GM12878 (cell line): ENCODE results near the gene GRK6. TPM values are rescaled to one million over a fixed set of nuclear protein-coding genes. Genes with fewer than 3 reads are reported as not detected.

Experiments used
- ATAC-seq: fragments of 200-7000 bp; cut with Tn5 transposase; 3 replicates; pipeline ENCODE4 v1.9.1; 2020; ENCODE audit warnings: mild to moderate bottlenecking, moderate library complexity
- BruUV-seq: library from RNA; stranded (reverse); fragments of 400-500 nt; replicated peaks from 2 replicates; lab custom pipeline; 2021; lab: Mats Ljungman, UMichigan
- CTCF ChIA-PET: fragments of 300-600 bp; sonication (Branson Sonifier 250); formaldehyde crosslinking; extraction: SDS; loops from one replicate; lab custom pipeline; 2021; ENCODE audit warnings: inconsistent platforms; lab: Yijun Ruan, JAX
- POLR2A ChIA-PET: fragments of 350-600 bp; formaldehyde crosslinking; extraction: SDS; loops from one replicate; lab custom pipeline; 2021; ENCODE audit warnings: inconsistent platforms; lab: Charles Lee
- RAD21 ChIA-PET: fragments of 300-600 bp; sonication (Branson Sonifier 250); formaldehyde crosslinking; loops from one replicate; lab custom pipeline; 2023; ENCODE audit warnings: antibody characterized with exemption; ENCODE audit not compliant: unreplicated experiment; lab: Charles Lee
- SMC1A ChIA-PET: fragments of 300-600 bp; sonication (Branson Sonifier 250); formaldehyde crosslinking; loops from one replicate; lab custom pipeline; 2023; ENCODE audit not compliant: unreplicated experiment, uncharacterized antibody; lab: Charles Lee
- DNase-seq: peaks from one replicate; pipeline ENCODE4 v3.0.0-alpha.2; 2011; ENCODE audit warnings: low read depth, low spot score
- FAIRE-seq: peaks from 3 replicates; lab custom pipeline; 2011; peaks lifted over from hg19 to GRCh38; lab: Jason Lieb, UNC
- H2AFZ ChIP-seq: 2 replicates; pipeline ENCODE4 v1.6.0; 2011; ENCODE audit warnings: low read depth, low read length, control low read depth; ENCODE audit not compliant: control insufficient read depth
- H3K27ac ChIP-seq: 2 replicates; pipeline ENCODE4 v1.5.1; 2011; ENCODE audit warnings: control low read depth; ENCODE audit not compliant: control insufficient read depth, insufficient read depth
- H3K27me3 ChIP-seq, 2 experiments: replicated peaks in 1 of 2; 2 replicates each; pipeline versions ENCODE4 v1.6.0 to v1.6.1; 2011; ENCODE audit warnings: low read length in 1 of 2; ENCODE audit not compliant: control insufficient read depth in 2 of 2, insufficient read depth in 2 of 2
- H3K36me3 ChIP-seq, 2 experiments: 2 replicates each; pipeline ENCODE4 v1.5.1; 2011; ENCODE audit warnings: low read length in 1 of 2; ENCODE audit not compliant: control insufficient read depth in 2 of 2, insufficient read depth in 2 of 2
- H3K4me1 ChIP-seq: 2 replicates; pipeline ENCODE4 v1.6.1; 2011; ENCODE audit warnings: mild to moderate bottlenecking, low read length, moderate library complexity, mixed read lengths; ENCODE audit not compliant: control insufficient read depth, insufficient read depth
- H3K4me2 ChIP-seq: 2 replicates; pipeline ENCODE4 v1.6.0; 2011; ENCODE audit warnings: control low read depth; ENCODE audit not compliant: control insufficient read depth, insufficient read depth
- H3K4me3 ChIP-seq: fragments of 200-600 bp; sonication (generic); 2 replicates; pipeline ENCODE4 v1.5.1; 2016
- H3K79me2 ChIP-seq: 2 replicates; pipeline ENCODE4 v1.6.0; 2011; ENCODE audit warnings: low read length; ENCODE audit not compliant: control insufficient read depth, insufficient read depth
- H3K9ac ChIP-seq: 2 replicates; pipeline ENCODE4 v1.8.0; 2011; ENCODE audit warnings: low read length, control low read depth, mixed read lengths; ENCODE audit not compliant: control insufficient read depth, insufficient read depth
- H3K9me3 ChIP-seq: replicated peaks from 3 replicates; pipeline ENCODE4 v1.5.1; 2011; ENCODE audit warnings: mild to moderate bottlenecking, low read length; ENCODE audit not compliant: control insufficient read depth, insufficient read depth
- H4K20me1 ChIP-seq: 2 replicates; pipeline ENCODE4 v1.6.0; 2011; ENCODE audit not compliant: control insufficient read depth, insufficient read depth
- CBFB ChIP-seq: IDR thresholded peaks from 2 replicates; pipeline ENCODE4 v1.6.1; 2016; ENCODE audit warnings: antibody characterized with exemption, low read depth
- EGR1 ChIP-seq, 2 experiments: IDR thresholded peaks; 1 replicate in 1 of 2; 2 replicates in 1 of 2; pipeline ENCODE4 v1.6.1; 2011 to 2012; ENCODE audit warnings: low read depth in 2 of 2, low read length in 2 of 2, borderline replicate concordance in 1 of 2, mild to moderate bottlenecking in 1 of 2, moderate library complexity in 1 of 2
- ESRRA ChIP-seq: IDR thresholded peaks from 2 replicates; pipeline ENCODE4 v1.6.1; 2012; ENCODE audit warnings: mild to moderate bottlenecking, low read length, improper control_type of control experiment
- ETV6 ChIP-seq, 2 experiments: fragments of 450-650 bp in 1 of 2; IDR thresholded peaks in 1 of 2; conservative IDR thresholded peaks in 1 of 2; 2 replicates each; pipeline ENCODE4 v1.6.1; 2014; ENCODE audit warnings: antibody characterized with exemption in 1 of 2, borderline replicate concordance in 1 of 2, low read depth in 1 of 2, mild to moderate bottlenecking in 1 of 2, moderate library complexity in 1 of 2
- EZH2 ChIP-seq: IDR thresholded peaks from 2 replicates; pipeline ENCODE4 v1.6.1; 2012; ENCODE audit warnings: low read depth, mild to moderate bottlenecking, control low read depth, inconsistent platforms, low read length, borderline replicate concordance; ENCODE audit not compliant: control insufficient read depth
- FOXK2 ChIP-seq: fragments of 450-650 bp; IDR thresholded peaks from 2 replicates; pipeline ENCODE4 v1.6.1; 2017; ENCODE audit warnings: mild to moderate bottlenecking, moderate library complexity
- FOXM1 ChIP-seq: IDR thresholded peaks from 2 replicates; pipeline ENCODE4 v1.6.1; 2012; ENCODE audit warnings: low read depth, mild to moderate bottlenecking, inconsistent platforms, low read length, moderate library complexity
- GATAD2B ChIP-seq: fragments of 450-650 bp; conservative IDR thresholded peaks from 2 replicates; pipeline ENCODE4 v1.6.1; 2017; ENCODE audit warnings: low read depth, mild to moderate bottlenecking, moderate library complexity
- KDM1A ChIP-seq: fragments of 200-600 bp; sonication (generic); IDR thresholded peaks from 2 replicates; pipeline ENCODE4 v1.6.1; 2016; ENCODE audit warnings: borderline replicate concordance
- LARP7 ChIP-seq: fragments of 450-650 bp; IDR thresholded peaks from 2 replicates; pipeline ENCODE4 v1.6.1; 2017; ENCODE audit warnings: mild to moderate bottlenecking
- MEF2A ChIP-seq: IDR thresholded peaks from 2 replicates; pipeline ENCODE4 v1.6.1; 2011; ENCODE audit warnings: low read depth, mild to moderate bottlenecking, low read length, moderate library complexity; ENCODE audit not compliant: insufficient read depth
- SUPT20H ChIP-seq: IDR thresholded peaks from 2 replicates; pipeline ENCODE4 v1.6.1; 2011; ENCODE audit warnings: low read depth, mild to moderate bottlenecking, low read length, moderate library complexity, borderline replicate concordance; ENCODE audit not compliant: control insufficient read depth
- TARDBP ChIP-seq: IDR thresholded peaks from 2 replicates; pipeline ENCODE4 v1.6.1; 2016; ENCODE audit warnings: borderline replicate concordance
- ZBED1 ChIP-seq: IDR thresholded peaks from 2 replicates; pipeline ENCODE4 v1.6.1; 2016; ENCODE audit warnings: borderline replicate concordance
- ZNF384 ChIP-seq: IDR thresholded peaks from 2 replicates; pipeline ENCODE4 v1.6.1; 2012; ENCODE audit warnings: low read depth, mild to moderate bottlenecking, low read length, improper control_type of control experiment, borderline replicate concordance
- WGBS: methylation state at CpG from one replicate; pipeline ENCODE4 v1.1.6; 2016; ENCODE audit warnings: low lambda C conversion rate; ENCODE audit not compliant: insufficient replicate concordance, insufficient coverage; ENCODE audit errors: missing lambda C conversion rate; 5-methylcytosine and 5-hydroxymethylcytosine counted together
- in situ Hi-C: fragments of 300-500 bp; cut with MboI; formaldehyde crosslinking; loops from 9 replicates; pipeline ENCODE4 v1.14.3; 2018; ENCODE audit warnings: mixed read lengths
- intact Hi-C: fragments of 100-400 bp; cut with micrococcal nuclease; formaldehyde crosslinking; loops from one replicate; pipeline ENCODE4 v1.14.2; 2022; ENCODE audit not compliant: unreplicated experiment
- polyA plus RNA-seq, 11 experiments: library from polyadenylated mRNA; depleted of rRNA in 4 of 11; unstranded in 6 of 11; stranded (reverse) in 5 of 11; fragments of >200 nt; fragmentation: Nextera tagmentation in 4 of 11; fragmentation: Illumina TruSeq in 1 of 11; extraction: Ambion mirVana in 4 of 11; extraction: Trizol in 1 of 11; gene quantifications; 1 replicate in 1 of 11; 2 replicates in 10 of 11; pipeline versions ENCODE4 v1.2.1 to v1.2.3, GENCODE V29; 2011 to 2016; ENCODE audit warnings: inconsistent platforms in 2 of 11, missing spikeins in 2 of 11, low read depth in 1 of 11
- total RNA-seq, 4 experiments: library from RNA; depleted of rRNA in 3 of 4; stranded (reverse); fragments of >200 nt in 3 of 4; fragmentation: Illumina TruSeq in 1 of 4; extraction: Trizol in 1 of 4; gene quantifications; 2 replicates each; pipeline versions ENCODE4 v1.2.1 to v1.2.3, GENCODE V29; 2013 to 2021
- TF ChIP-seq, protein P1 (sequence below): fragments of 150-350 bp; IDR thresholded peaks from 2 replicates; pipeline ENCODE4 v1.6.1; 2014; ENCODE audit warnings: mild to moderate bottlenecking, low read depth, low read length
- TF ChIP-seq, protein P2 (sequence below): fragments of 450-650 bp; IDR thresholded peaks from 2 replicates; pipeline ENCODE4 v1.6.1; 2017; ENCODE audit warnings: mild to moderate bottlenecking
- TF ChIP-seq, protein P3 (sequence below): IDR thresholded peaks from 2 replicates; pipeline ENCODE4 v1.6.1; 2012; ENCODE audit warnings: low read length, inconsistent platforms

Gene GRK6
- total and polyA plus RNA-seq, 10 of the 15 experiments (the other 5 are each of a cell fraction or from before 2014, with no cell fraction given): 0.79 to 124 (median 41.6) TPM

- POLR2A ChIA-PET: interaction anchor here (1.0 to 2.0 kb wide), 4 partner anchors 35 to 55 kb away, joined by 3 to 14 read pairs (median 4); no protein-coding TSS in a partner anchor
- ATAC-seq (no peak), DNase-seq (no peak), FAIRE-seq (no peak)
- intact Hi-C loops: loop anchor here (1.0 to 2.0 kb wide), 4 partner anchors 39 to 343 kb away; partner anchors contain the start of gene PDLIM7
- CTCF ChIA-PET: interaction anchor here (0.6 to 16.4 kb wide), 18 partner anchors 10 to 148 kb away, joined by 3 to 391 read pairs (median 6); partner anchors contain the start of genes DOK3, MXD3, PDLIM7 and PFN3
- SMC1A ChIA-PET: interaction anchor here (0.8 to 2.4 kb wide), 12 partner anchors 11 to 344 kb away, joined by 3 to 16 read pairs (median 6); partner anchors contain the start of genes GRK6 and PDLIM7
- no TSS peak for BruUV-seq
- Histone ChIP-seq H3K27me3 (no peaks in the 10 kb centered on the region), H3K4me1 (peaks cover 10% of the 10 kb centered on the region), H3K79me2 (no peaks in the 10 kb centered on the region; the same call in 1 of the 2 replicates), H3K9ac (no peak overlapping the region), H3K36me3 (no peaks in the 10 kb centered on the region), H3K4me2 (no peak overlapping the region), H3K27ac (no peak overlapping the region), H3K9me3 (no peaks in the 10 kb centered on the region), H2AFZ (no peak overlapping the region), H4K20me1 (no peaks in the 10 kb centered on the region), H3K4me3 (no peak overlapping the region)
- in situ Hi-C loops: no loop called here
- RAD21 ChIA-PET: interaction anchor here (0.9 to 6.8 kb wide), 14 partner anchors 13 to 145 kb away, joined by 3 to 108 read pairs (median 6); partner anchors contain the start of genes GRK6, PDLIM7 and PRR7
- no peak for TF ChIP-seq LARP7
- no peak for TF ChIP-seq FOXK2
- TF ChIP-seq ETV6 (conservative IDR thresholded peaks at IDR 0.05 in 1 of 2, IDR thresholded peaks at IDR 0.05 in 1 of 2; ENCODE audit: borderline replicate concordance in 1 of 2, low read depth in 1 of 2): no peak
- no peak for TF ChIP-seq EGR1 (IDR thresholded peaks at IDR 0.05; ENCODE audit: borderline replicate concordance in 1 of 2, low read depth in 2 of 2, low read length in 2 of 2)
- no peak for TF ChIP-seq MEF2A
- no peak for TF ChIP-seq ESRRA
- TF ChIP-seq, protein P1, sequence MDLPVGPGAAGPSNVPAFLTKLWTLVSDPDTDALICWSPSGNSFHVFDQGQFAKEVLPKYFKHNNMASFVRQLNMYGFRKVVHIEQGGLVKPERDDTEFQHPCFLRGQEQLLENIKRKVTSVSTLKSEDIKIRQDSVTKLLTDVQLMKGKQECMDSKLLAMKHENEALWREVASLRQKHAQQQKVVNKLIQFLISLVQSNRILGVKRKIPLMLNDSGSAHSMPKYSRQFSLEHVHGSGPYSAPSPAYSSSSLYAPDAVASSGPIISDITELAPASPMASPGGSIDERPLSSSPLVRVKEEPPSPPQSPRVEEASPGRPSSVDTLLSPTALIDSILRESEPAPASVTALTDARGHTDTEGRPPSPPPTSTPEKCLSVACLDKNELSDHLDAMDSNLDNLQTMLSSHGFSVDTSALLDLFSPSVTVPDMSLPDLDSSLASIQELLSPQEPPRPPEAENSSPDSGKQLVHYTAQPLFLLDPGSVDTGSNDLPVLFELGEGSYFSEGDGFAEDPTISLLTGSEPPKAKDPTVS: no peak
- TF ChIP-seq, protein P2, sequence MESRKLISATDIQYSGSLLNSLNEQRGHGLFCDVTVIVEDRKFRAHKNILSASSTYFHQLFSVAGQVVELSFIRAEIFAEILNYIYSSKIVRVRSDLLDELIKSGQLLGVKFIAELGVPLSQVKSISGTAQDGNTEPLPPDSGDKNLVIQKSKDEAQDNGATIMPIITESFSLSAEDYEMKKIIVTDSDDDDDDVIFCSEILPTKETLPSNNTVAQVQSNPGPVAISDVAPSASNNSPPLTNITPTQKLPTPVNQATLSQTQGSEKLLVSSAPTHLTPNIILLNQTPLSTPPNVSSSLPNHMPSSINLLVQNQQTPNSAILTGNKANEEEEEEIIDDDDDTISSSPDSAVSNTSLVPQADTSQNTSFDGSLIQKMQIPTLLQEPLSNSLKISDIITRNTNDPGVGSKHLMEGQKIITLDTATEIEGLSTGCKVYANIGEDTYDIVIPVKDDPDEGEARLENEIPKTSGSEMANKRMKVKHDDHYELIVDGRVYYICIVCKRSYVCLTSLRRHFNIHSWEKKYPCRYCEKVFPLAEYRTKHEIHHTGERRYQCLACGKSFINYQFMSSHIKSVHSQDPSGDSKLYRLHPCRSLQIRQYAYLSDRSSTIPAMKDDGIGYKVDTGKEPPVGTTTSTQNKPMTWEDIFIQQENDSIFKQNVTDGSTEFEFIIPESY: no peak
- TF ChIP-seq, protein P3, sequence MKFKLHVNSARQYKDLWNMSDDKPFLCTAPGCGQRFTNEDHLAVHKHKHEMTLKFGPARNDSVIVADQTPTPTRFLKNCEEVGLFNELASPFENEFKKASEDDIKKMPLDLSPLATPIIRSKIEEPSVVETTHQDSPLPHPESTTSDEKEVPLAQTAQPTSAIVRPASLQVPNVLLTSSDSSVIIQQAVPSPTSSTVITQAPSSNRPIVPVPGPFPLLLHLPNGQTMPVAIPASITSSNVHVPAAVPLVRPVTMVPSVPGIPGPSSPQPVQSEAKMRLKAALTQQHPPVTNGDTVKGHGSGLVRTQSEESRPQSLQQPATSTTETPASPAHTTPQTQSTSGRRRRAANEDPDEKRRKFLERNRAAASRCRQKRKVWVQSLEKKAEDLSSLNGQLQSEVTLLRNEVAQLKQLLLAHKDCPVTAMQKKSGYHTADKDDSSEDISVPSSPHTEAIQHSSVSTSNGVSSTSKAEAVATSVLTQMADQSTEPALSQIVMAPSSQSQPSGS: no peak
- no peak for TF ChIP-seq KDM1A
- TF ChIP-seq GATAD2B: no peak
- no peak for TF ChIP-seq CBFB
- no peak for TF ChIP-seq FOXM1
- TF ChIP-seq ZBED1: no peak
- no peak for TF ChIP-seq TARDBP
- TF ChIP-seq ZNF384: no peak
- no peak for TF ChIP-seq EZH2
- no peak for TF ChIP-seq SUPT20H
- WGBS: 71% methylated on average over 19 of the region's 20 CpGs
Measured at GRCh38 chr5:177457852-177458681, 31.6 kb downstream of the GRK6 start.
